Measurements from ENCODE around the gene DAPK1.

- TF ChIP-seq CTCF (IDR thresholded peaks at IDR 0.05; ENCODE audit: borderline replicate concordance, extremely low read depth, low read length, poor library complexity, severe bottlenecking) (no peak), EZH2 (IDR thresholded peaks at IDR 0.05; ENCODE audit: borderline replicate concordance, low read depth, low read length, severe bottlenecking) (no peak)
Observed at GRCh38 chr9:87613265-87614111, 115.8 kb downstream of the DAPK1 start.

All from DND-41 (cell line).